GM10266 (cell line): ENCODE measurements around the gene APOC3.
A peak's percentile ranks its signal among the peaks of the same experiment; 100 is the strongest.
"Not testable (repeated sequence)": the region's sequence is repeated elsewhere in the genome, so short reads cannot be mapped to it uniquely, and the experiment has no call there.

ENCODE experiments used
- DNase-seq: peaks from one replicate; pipeline ENCODE4 v3.0.0; 2012; ENCODE audit errors: extremely low spot score
- TF ChIP-seq, protein P1 (sequence below): IDR thresholded peaks from 2 replicates; pipeline ENCODE4 v1.5.1; 2012; ENCODE audit warnings: mild to moderate bottlenecking, low read depth; ENCODE audit not compliant: control insufficient read depth, insufficient read depth; ENCODE audit errors: missing control alignments

Gene APOC3

DNA sequence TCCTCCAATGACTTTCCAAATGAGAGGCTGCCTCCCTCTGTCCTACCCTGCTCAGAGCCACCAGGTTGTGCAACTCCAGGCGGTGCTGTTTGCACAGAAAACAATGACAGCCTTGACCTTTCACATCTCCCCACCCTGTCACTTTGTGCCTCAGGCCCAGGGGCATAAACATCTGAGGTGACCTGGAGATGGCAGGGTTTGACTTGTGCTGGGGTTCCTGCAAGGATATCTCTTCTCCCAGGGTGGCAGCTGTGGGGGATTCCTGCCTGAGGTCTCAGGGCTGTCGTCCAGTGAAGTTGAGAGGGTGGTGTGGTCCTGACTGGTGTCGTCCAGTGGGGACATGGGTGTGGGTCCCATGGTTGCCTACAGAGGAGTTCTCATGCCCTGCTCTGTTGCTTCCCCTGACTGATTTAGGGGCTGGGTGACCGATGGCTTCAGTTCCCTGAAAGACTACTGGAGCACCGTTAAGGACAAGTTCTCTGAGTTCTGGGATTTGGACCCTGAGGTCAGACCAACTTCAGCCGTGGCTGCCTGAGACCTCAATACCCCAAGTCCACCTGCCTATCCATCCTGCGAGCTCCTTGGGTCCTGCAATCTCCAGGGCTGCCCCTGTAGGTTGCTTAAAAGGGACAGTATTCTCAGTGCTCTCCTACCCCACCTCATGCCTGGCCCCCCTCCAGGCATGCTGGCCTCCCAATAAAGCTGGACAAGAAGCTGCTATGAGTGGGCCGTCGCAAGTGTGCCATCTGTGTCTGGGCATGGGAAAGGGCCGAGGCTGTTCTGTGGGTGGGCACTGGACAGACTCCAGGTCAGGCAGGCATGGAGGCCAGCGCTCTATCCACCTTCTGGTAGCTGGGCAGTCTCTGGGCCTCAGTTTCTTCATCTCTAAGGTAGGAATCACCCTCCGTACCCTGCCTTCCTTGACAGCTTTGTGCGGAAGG lies 2.9 kb downstream of the APOC3 start:
- TF ChIP-seq, protein P1, sequence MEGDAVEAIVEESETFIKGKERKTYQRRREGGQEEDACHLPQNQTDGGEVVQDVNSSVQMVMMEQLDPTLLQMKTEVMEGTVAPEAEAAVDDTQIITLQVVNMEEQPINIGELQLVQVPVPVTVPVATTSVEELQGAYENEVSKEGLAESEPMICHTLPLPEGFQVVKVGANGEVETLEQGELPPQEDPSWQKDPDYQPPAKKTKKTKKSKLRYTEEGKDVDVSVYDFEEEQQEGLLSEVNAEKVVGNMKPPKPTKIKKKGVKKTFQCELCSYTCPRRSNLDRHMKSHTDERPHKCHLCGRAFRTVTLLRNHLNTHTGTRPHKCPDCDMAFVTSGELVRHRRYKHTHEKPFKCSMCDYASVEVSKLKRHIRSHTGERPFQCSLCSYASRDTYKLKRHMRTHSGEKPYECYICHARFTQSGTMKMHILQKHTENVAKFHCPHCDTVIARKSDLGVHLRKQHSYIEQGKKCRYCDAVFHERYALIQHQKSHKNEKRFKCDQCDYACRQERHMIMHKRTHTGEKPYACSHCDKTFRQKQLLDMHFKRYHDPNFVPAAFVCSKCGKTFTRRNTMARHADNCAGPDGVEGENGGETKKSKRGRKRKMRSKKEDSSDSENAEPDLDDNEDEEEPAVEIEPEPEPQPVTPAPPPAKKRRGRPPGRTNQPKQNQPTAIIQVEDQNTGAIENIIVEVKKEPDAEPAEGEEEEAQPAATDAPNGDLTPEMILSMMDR, result no peak
- no peak for DNase-seq

DNA sequence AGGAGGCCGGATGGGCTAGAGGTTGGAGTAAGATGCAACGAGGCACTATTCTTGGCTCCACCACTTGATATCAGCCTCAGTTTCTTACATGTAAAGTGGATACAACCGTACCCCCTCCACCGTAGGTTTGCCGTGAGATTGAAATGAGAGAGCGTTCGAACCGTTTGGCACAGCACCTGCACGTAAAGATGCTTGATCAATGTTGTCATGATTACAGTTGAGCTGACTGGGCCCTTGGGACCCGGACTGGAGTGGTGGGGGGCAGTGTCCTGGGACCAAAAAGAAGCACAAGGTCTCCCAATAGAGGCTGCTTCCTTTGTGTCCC lies 3.7 kb downstream of the APOC3 start:
- TF ChIP-seq, protein P1, result no peak
- no peak for DNase-seq

DNA sequence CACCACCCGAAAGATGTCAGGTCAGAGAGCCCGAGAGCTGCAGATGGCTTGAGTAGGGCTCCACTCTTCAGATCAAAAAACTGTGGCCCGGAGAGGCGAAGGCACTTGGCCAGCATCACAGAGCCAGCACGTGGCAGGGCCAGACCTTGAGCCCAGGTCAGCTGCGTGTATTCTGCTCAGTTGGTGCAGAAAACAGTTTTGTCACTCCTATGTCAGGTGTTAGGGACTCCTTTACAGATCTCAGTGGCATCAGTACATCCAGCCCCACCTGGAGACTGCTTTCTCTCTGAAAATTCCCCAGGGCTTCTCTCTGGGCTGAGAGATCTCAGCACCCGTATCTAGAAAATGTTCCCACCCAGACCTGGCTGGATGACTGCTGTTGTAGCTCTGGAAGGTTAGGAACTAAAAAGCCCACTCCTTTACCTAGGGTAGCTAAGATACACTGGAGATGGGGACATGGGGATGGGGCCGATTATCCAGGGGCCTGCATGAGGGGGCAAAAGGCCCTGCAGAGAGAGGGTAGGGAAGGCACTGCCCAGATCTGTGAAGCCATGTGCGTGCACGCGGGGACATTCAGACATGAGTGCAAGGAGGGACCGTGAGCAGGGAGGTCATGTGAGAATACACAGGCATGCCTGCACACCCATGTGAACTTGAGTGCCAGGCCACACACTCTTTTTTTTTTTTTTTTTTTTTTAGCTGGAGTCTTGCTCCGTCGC lies 4.3 kb downstream of the APOC3 start:
- TF ChIP-seq, protein P1, result no peak
- DNase-seq, result no peak

DNA sequence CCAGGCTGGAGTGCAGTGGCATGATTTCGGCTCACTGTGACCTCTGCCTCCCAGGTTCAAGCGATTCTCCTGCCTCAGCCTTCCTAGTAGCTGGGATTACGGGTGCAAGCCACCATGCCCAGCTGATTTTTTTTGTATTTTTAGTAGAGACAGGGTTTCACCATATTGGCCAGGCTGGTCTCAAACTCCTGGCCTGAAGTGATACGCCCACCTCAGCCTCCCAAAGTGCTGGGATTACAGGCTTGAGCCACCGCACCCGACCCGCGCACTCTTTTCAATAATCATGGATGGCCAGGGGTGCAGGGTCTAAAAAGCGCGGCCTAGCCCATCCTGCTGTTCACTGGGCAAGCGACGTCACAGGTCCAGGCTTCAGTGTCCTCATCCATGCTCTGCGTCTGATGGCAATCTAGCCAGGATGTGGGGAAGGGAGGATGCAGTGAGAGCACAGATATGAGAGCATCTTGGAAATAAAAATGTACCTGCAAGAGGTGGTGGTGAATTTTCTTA lies 4.9 kb downstream of the APOC3 start:
- DNase-seq, result not testable (repeated sequence)

DNA sequence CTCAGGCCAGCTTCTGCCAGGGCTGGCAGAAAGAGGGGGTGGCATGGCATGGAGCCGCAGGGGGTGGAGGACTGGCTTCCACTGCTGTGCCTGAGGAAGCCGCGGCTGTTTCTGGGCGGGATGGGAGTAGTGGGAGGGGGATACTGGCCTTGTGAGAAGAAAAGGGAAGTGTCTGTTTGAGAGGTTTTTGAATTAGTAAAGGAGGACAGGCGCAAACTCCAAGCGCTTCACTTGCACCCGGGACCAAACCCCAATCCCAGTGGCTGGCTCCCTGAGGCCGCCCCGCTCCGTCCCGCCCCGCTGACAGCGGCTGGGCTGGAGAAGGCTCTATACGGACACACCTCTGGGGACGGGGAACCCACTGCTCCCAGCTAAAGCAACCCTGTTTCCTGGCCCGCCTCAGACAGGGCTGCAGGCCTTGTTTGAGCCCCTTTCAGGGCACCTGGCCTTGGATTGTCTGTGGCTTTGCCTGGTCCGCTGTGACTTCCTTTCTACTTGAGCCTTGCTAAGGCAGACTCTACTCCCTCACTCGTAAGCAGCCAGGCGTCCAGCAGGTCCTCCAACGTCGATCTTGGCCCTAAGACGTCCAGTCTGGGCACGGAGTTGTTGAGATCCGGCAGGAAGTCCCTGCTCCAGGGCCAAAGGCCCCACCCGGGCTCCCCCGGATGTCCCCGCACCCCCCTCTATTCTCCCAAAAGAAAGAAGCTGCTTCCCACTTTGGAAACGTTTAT lies 5.5 kb downstream of the APOC3 start:
- TF ChIP-seq, protein P1, result no peak
- DNase-seq, result no peak

DNA sequence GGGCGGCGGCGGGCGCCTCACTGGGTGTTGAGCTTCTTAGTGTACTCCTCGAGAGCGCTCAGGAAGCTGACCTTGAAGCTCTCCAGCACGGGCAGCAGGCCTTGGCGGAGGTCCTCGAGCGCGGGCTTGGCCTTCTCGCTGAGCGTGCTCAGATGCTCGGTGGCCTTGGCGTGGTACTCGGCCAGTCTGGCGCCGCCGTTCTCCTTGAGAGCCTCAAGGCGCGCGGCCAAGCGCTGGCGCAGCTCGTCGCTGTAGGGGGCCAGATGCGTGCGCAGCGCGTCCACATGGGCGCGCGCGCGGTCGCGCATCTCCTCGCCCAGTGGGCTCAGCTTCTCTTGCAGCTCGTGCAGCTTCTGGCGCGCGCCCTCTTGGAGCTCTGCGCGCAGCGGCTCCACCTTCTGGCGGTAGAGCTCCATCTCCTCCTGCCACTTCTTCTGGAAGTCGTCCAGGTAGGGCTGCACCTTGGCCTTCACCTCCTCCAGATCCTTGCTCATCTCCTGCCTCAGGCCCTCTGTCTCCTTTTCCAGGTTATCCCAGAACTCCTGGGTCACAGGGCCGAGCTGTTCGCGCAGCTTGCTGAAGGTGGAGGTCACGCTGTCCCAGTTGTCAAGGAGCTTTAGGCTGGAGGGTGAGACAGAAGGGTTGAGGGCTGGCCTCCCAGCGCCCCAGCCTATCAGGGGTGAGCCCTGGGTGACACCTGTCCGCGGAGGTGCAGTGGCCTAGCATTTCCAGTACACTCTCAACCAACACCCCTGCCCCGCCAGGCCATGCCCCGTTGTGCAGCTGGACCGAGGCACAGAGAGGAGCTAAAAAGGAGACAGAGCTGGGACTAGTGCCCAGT lies 6.3 kb downstream of the APOC3 start:
- TF ChIP-seq, protein P1, result peak; percentile 69
- DNase-seq, result peak; percentile 88

DNA sequence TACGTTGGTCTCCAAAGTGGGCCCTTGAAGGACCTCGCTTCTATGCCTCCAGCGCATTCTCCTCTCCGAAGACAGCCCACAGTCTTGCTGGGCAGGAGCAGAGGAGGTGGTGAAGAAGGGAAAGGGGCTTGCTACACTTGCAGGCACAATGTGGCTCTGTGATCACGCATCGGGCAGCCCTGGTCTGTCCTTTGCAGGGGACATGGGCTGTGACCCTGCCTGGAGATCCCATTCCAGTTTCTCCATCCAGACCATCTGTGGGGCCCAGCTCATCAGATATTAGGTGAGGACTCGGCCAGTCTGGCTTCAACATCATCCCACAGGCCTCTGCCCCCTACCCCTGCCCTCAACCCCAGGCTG lies 6.9 kb downstream of the APOC3 start:
- DNase-seq, result no peak
- TF ChIP-seq, protein P1, result no peak
